GM12801 (cell line): ENCODE data around the gene CDK19.

Experiments
- CTCF ChIP-seq: IDR thresholded peaks from one replicate; pipeline ENCODE4 v1.5.1; 2011; ENCODE audit warnings: control low read depth; ENCODE audit not compliant: insufficient read length; ENCODE audit errors: extremely low read depth

Gene CDK19

DNA sequence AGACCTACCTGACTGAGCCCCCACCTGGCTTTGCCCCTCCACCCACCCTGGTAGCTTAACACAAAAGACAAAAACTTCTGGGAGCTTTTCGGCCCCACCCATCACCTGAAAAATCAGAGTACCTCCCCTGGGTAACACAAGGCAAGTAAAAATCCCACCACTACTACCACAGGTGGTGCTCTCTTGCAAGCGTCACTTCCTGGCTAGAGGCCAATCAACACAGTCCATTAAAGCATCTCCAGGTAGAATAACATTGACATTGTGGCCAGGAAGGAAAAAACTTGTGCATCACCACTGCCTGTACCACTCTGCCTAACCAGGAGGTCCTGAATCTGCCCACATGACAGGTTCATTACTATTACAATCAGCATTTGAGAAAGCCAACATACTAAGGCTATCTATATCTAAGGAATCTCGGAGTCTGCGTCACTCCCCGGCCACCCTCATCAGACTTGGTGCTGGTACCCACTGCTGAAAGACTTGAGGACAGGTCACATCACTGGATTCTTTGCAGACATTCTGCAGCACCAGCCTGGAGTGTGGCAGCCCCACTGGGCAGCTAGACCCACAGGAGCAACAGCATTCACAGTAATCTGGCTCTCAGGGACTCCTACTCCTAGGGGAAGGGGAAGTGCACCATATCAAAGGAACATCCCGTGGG is 125.9 kb downstream of the CDK19 start:
- no peak for TF ChIP-seq CTCF

DNA sequence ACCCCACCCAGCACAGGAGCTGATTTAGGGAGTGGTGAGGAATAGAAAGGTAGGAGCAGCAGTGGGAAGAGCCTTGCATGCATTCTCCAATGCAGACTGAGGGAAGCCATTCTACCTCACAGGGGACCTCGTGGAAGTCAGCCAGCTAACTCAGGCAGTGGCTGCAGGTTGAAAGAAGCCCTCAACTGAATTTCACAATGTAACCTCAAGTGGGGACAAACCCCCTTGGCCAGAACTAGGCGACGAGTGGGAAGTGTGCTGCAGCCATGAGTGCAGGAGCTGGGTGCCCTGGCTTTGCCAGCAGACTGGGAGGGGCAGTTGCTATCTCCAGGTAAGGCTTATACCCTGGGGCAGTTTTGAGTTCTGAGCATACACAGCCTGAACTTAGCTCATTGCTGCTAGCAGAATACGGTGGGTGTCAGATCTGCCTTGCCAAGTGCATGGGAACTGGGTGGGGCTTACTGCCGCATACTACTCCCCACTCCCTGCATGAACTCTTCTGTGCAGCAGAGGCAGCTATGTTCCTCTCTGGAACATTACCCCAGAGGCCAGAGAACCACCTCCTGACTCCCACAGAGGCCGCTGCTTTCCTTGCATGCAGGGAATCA is 126.5 kb downstream of the CDK19 start:
- TF ChIP-seq CTCF = no peak

DNA sequence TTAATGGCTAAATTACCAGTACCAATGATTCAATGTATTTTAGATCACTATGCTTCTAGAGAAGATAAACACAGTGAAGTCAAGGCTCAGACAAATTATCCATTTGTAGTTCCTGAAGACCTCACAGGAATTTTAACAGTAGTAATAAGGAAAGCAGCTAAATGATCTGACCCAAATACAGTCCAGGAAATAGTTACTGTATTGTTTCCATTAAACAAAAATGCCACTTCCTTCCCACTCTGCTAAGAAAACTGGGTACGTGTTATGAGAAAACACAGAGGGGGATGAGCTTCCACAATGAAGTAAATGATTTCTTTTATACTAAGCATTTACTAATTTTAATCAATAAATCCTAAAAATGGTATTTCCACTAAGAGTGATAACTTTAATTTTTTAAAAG is 127.9 kb downstream of the CDK19 start:
- no peak for TF ChIP-seq CTCF

DNA sequence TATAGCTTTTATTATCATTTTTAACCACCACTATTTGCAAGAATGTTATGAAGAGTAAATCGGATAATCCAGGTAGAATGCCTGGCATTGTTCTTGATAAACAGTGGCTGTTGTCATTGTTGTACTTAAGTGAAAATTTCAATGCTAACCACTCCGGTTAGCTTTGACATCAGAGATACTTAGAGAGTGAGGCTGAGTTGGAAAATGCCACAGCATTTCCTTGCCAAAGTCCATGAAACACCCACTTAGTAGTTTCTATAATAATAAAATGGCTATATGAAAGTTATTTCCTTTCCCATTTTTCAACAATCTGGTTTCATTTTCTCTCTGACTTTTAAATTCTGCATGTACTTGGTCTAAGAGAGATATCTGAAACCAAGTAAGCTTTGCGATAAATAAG is 132.0 kb downstream of the CDK19 start:
- no peak for TF ChIP-seq CTCF

- TF ChIP-seq CTCF = no peak
Measured at GRCh38 chr6:110682460-110682853, 132.8 kb downstream of the CDK19 start.

- no peak for TF ChIP-seq CTCF
Measured at GRCh38 chr6:110681543-110682459, 133.5 kb downstream of the CDK19 start.

DNA sequence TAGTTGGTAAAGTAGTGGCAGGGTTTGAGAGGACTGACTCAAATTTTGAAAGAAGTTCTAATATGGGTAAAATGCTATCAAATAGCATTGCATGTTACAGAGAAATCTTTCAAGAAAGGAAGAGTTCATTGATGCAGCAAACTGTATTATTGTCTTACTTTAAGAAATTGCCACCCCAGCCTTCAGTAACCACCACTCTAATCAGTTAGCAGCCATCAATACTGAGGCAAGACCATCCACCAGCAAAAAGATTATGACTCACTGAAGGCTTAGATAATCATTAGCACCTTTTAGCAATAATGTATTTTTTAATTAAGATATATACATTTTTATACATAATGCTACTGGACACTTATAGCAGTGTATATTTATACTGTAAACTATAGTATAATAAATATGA is 138.9 kb downstream of the CDK19 start:
- no peak for TF ChIP-seq CTCF
